A549 (cell line): Measurements from ENCODE around the gene PHF21B. TPM values are rescaled to one million over a fixed set of nuclear protein-coding genes. Genes with fewer than 3 reads are reported as not detected.

Experiments used
- ATAC-seq, 2 experiments: fragments of 200-7000 bp in 1 of 2; fragments of >200 bp in 1 of 2; cut with Nextera tagmentation in 1 of 2; cut with Tn5 transposase in 1 of 2; 3 replicates each; pipeline versions ENCODE4 v1.8.0 to v1.9.1; 2018 to 2020; ENCODE audit warnings: mild to moderate bottlenecking in 1 of 2, moderate library complexity in 1 of 2
- CTCF ChIA-PET: fragments of 300-600 bp; sonication (Branson Sonifier 250); formaldehyde crosslinking; extraction: SDS; loops from one replicate; lab custom pipeline; 2021; ENCODE audit warnings: antibody characterized with exemption, inconsistent platforms; lab: Yijun Ruan, JAX
- POLR2A ChIA-PET: fragments of 350-600 bp; formaldehyde crosslinking; extraction: SDS; loops from one replicate; lab custom pipeline; 2021; ENCODE audit warnings: antibody characterized with exemption, inconsistent platforms; lab: Yijun Ruan, JAX
- DNase-seq, 2 experiments: peaks; one replicate each; pipeline versions ENCODE4 v3.0.0 to v3.0.0-alpha.2; 2011 to 2016; ENCODE audit warnings: low read depth in 1 of 2, low spot score in 1 of 2
- FAIRE-seq: peaks from 2 replicates; lab custom pipeline; 2011; peaks lifted over from hg19 to GRCh38; lab: Jason Lieb, UNC
- H3K27ac ChIP-seq, 2 experiments: fragments of >200 bp; sonication (Bioruptor Twin); formaldehyde crosslinking; 3 replicates each; pipeline ENCODE4 v1.5.1; 2016 to 2017
- H3K4me1 ChIP-seq: fragments of >200 bp; sonication (Bioruptor Twin); formaldehyde crosslinking; 3 replicates; pipeline ENCODE4 v1.6.1; 2016
- H3K4me2 ChIP-seq: fragments of >200 bp; sonication (Bioruptor Twin); formaldehyde crosslinking; 3 replicates; pipeline ENCODE4 v1.6.1; 2016
- H3K4me3 ChIP-seq: fragments of >200 bp; sonication (Bioruptor Twin); formaldehyde crosslinking; 3 replicates; pipeline ENCODE4 v1.5.1; 2016
- H3K9me3 ChIP-seq: fragments of >200 bp; sonication (Bioruptor Twin); formaldehyde crosslinking; 3 replicates; pipeline ENCODE4 v1.6.1; 2016
- CBX2 ChIP-seq: fragments of 200-600 bp; sonication (generic); IDR thresholded peaks from 2 replicates; pipeline ENCODE4 v1.6.1; 2016; ENCODE audit warnings: low read depth, mild to moderate bottlenecking, borderline replicate concordance
- EHMT2 ChIP-seq: fragments of 200-600 bp; sonication (generic); IDR thresholded peaks from 2 replicates; pipeline ENCODE4 v1.6.1; 2016; ENCODE audit warnings: antibody characterized with exemption, low read depth, mild to moderate bottlenecking, moderate library complexity
- ELK1 ChIP-seq: fragments of 150-350 bp; IDR thresholded peaks from 2 replicates; pipeline ENCODE4 v1.6.1; 2014; ENCODE audit warnings: low read depth, mild to moderate bottlenecking, low read length
- EP300 ChIP-seq, 2 experiments: fragments of >200 bp; sonication (Bioruptor Twin); formaldehyde crosslinking; IDR thresholded peaks; 2 replicates in 1 of 2; 3 replicates in 1 of 2; pipeline ENCODE4 v1.6.1; 2016 to 2017
- HOXA7 ChIP-seq: fragments of 250-450 bp; sonication (Bioruptor Pico); IDR thresholded peaks from 2 replicates; pipeline ENCODE4 v1.5.0; 2020; ENCODE audit warnings: mild to moderate bottlenecking, moderate library complexity
- MAX ChIP-seq: IDR thresholded peaks from 2 replicates; pipeline ENCODE4 v1.6.1; 2012
- MAZ ChIP-seq: fragments of 150-350 bp; IDR thresholded peaks from 2 replicates; pipeline ENCODE4 v1.6.1; 2014; ENCODE audit warnings: antibody characterized with exemption, low read depth, low read length, borderline replicate concordance
- MYC ChIP-seq: IDR thresholded peaks from 2 replicates; pipeline ENCODE4 v1.6.1; 2012; ENCODE audit warnings: mild to moderate bottlenecking, inconsistent platforms, low read length, improper control_type of control experiment, borderline replicate concordance
- NFE2L2 ChIP-seq: fragments of 150-350 bp; conservative IDR thresholded peaks from 2 replicates; pipeline ENCODE4 v1.6.1; 2014; ENCODE audit warnings: low read length
- NPAS2 ChIP-seq: fragments of 250-450 bp; sonication (Bioruptor Pico); IDR thresholded peaks from 2 replicates; pipeline ENCODE4 v1.8.0; 2022; ENCODE audit warnings: mild to moderate bottlenecking, moderate library complexity, borderline replicate concordance
- RARB ChIP-seq: fragments of 250-450 bp; sonication (Bioruptor Pico); IDR thresholded peaks from 2 replicates; pipeline ENCODE4 v1.8.0; 2021; ENCODE audit warnings: mild to moderate bottlenecking, moderate library complexity
- RCOR1 ChIP-seq: fragments of 150-350 bp; IDR thresholded peaks from 2 replicates; pipeline ENCODE4 v1.6.1; 2014; ENCODE audit warnings: antibody characterized with exemption, low read length, low read depth
- REST ChIP-seq: fragments of 200-600 bp; sonication (generic); IDR thresholded peaks from 2 replicates; pipeline ENCODE4 v1.6.1; 2016; ENCODE audit warnings: antibody characterized with exemption, mild to moderate bottlenecking, moderate library complexity
- RFX5 ChIP-seq: fragments of 450-650 bp; IDR thresholded peaks from 2 replicates; pipeline ENCODE4 v1.7.1; 2014; ENCODE audit warnings: antibody characterized with exemption, mild to moderate bottlenecking, moderate library complexity
- TFCP2L1 ChIP-seq: fragments of 250-450 bp; sonication (Bioruptor Pico); IDR thresholded peaks from 2 replicates; pipeline ENCODE4 v1.5.0; 2021; ENCODE audit warnings: mild to moderate bottlenecking
- ZNF302 ChIP-seq: fragments of 250-450 bp; sonication (Bioruptor Pico); IDR thresholded peaks from 2 replicates; pipeline ENCODE4 v1.9.0; 2021; ENCODE audit warnings: inconsistent platforms, mild to moderate bottlenecking, moderate library complexity
- WGBS: methylation state at CpG from one replicate; pipeline ENCODE4 v1.1.6; 2017; ENCODE audit errors: missing lambda C conversion rate; 5-methylcytosine and 5-hydroxymethylcytosine counted together
- polyA plus RNA-seq, 4 experiments: library from polyadenylated mRNA; depleted of rRNA in 3 of 4; stranded (reverse); fragments of >200 nt; fragmentation: RNase III in 1 of 4; extraction: RNeasy Plus Mini Kit Qiagen cat#74134 plus additional on column Dnase treatment in 1 of 4; gene quantifications; 2 replicates in 3 of 4; 3 replicates in 1 of 4; pipeline ENCODE4 v1.2.3, GENCODE V29; 2011 to 2017

PHF21B gene
- polyA plus RNA-seq, 2 of the 4 experiments (the other 2 are of a cell fraction) = 0.50 to 0.70 TPM

- POLR2A ChIA-PET = no interaction called here
- ATAC-seq = no peak
These were observed 25.8 kb downstream of the PHF21B start for GRCh38 chr22:44983878-44984482.

GRCh38 chr22:44982445-44982844 is 27.4 kb downstream of the PHF21B start:
- no peak overlapping the region for H3K4me3 ChIP-seq
- CTCF ChIA-PET = interaction anchor here (1.7 kb wide), 1 partner anchor 114 kb away, joined by 3 read pairs; no protein-coding TSS in a partner anchor
- FAIRE-seq (no peak), DNase-seq (no peak), ATAC-seq (no peak)
- WGBS = 72% methylated on average over 9 of the region's 9 CpGs
- POLR2A ChIA-PET = no interaction called here
- H3K27ac ChIP-seq = no peak overlapping the region
- TF ChIP-seq NPAS2 (CRISPR knock-in tag) = no peak
- no peaks in the 10 kb centered on the region for H3K9me3 ChIP-seq
- H3K4me1 ChIP-seq = no peaks in the 10 kb centered on the region
- no peak overlapping the region for H3K4me2 ChIP-seq

More at GRCh38 chr22:44983878-44984482, 25.8 kb downstream of the PHF21B start:
- CTCF ChIA-PET = interaction anchor here (0.8 to 1.6 kb wide), 2 partner anchors 11 to 17 kb away, joined by 3 read pairs; no protein-coding TSS in a partner anchor
- DNase-seq (no peak), FAIRE-seq (no peak)
- WGBS = 82% methylated on average over 4 of the region's 4 CpGs
- H3K9me3 ChIP-seq = no peaks in the 10 kb centered on the region
- no peaks in the 10 kb centered on the region for H3K4me1 ChIP-seq
- no peak overlapping the region for H3K27ac ChIP-seq
- no peak overlapping the region for H3K4me2 ChIP-seq
- TF ChIP-seq NFE2L2 = no peak
- no peak for TF ChIP-seq HOXA7
- no peak for TF ChIP-seq MAX
- TF ChIP-seq NPAS2 (CRISPR knock-in tag) = no peak
- H3K4me3 ChIP-seq = no peak overlapping the region

GRCh38 chr22:44981857-44982256 is 27.9 kb downstream of the PHF21B start:
- ATAC-seq (no peak), FAIRE-seq (no peak), DNase-seq (no peak)
- H3K4me1 ChIP-seq = no peaks in the 10 kb centered on the region
- H3K4me3 ChIP-seq = no peak overlapping the region
- TF ChIP-seq MYC (no peak), MAZ (no peak), ELK1 (no peak), REST (no peak), EHMT2 (no peak), ZNF302 (CRISPR knock-in tag) (no peak), RCOR1 (no peak), RARB (no peak), EP300 (IDR thresholded peaks at IDR 0.05) (no peak), CBX2 (no peak), TFCP2L1 (CRISPR knock-in tag) (no peak), RFX5 (no peak)
- CTCF ChIA-PET = interaction anchor here (1.7 kb wide), 1 partner anchor 114 kb away, joined by 3 read pairs; no protein-coding TSS in a partner anchor
- 55% methylated on average over 10 of the region's 11 CpGs for WGBS
- POLR2A ChIA-PET = no interaction called here
- H3K4me2 ChIP-seq = no peak overlapping the region
- H3K9me3 ChIP-seq = no peaks in the 10 kb centered on the region
- no peak overlapping the region for H3K27ac ChIP-seq
